Measurements from ENCODE around the gene ARID5B. TPM values are rescaled to one million over a fixed set of nuclear protein-coding genes. Genes with fewer than 3 reads are reported as not detected.
"Not testable (repeated sequence)": the region's sequence is repeated elsewhere in the genome, so short reads cannot be mapped to it uniquely, and the experiment has no call there.

Gene ARID5B
- total and polyA plus RNA-seq, 2 donors (not counting 1 experiment from before 2014, with no cell fraction given), result 118 to 145 TPM

DNA sequence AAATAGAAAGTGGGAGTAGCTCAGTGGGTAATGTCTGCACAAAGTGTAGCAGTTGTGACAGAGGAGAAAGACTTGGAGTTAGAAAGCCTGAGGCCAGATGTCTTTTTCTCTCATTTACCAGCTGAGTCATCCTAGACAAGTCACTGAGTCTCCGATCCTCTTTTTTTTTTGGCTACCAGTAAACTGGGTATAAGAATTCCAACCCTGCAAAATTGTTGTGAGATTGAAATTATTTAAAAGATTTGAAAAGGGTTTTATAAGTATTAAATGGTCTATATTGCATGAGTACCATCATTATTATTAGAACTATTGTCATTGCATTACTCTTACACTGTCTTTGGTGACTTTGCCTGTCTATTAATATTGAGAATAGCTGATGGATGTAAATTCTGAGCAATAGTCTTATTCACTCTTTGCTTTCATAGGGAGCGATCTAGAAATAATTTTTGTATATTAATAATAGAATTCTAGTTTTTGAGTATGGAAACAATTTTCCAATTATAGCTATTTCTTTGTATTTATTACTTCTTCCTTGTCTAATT is 74.0 kb downstream of the ARID5B start:
- H3K4me2 ChIP-seq (ENCODE audit: extremely low read depth, insufficient read depth, low read length), result peak overlapping the region; percentile 79
- peaks cover 40% of the 10 kb centered on the region for H3K79me2 ChIP-seq (ENCODE audit: control insufficient read depth, insufficient read depth, low read length)
- TF ChIP-seq, protein P1, sequence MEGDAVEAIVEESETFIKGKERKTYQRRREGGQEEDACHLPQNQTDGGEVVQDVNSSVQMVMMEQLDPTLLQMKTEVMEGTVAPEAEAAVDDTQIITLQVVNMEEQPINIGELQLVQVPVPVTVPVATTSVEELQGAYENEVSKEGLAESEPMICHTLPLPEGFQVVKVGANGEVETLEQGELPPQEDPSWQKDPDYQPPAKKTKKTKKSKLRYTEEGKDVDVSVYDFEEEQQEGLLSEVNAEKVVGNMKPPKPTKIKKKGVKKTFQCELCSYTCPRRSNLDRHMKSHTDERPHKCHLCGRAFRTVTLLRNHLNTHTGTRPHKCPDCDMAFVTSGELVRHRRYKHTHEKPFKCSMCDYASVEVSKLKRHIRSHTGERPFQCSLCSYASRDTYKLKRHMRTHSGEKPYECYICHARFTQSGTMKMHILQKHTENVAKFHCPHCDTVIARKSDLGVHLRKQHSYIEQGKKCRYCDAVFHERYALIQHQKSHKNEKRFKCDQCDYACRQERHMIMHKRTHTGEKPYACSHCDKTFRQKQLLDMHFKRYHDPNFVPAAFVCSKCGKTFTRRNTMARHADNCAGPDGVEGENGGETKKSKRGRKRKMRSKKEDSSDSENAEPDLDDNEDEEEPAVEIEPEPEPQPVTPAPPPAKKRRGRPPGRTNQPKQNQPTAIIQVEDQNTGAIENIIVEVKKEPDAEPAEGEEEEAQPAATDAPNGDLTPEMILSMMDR (conservative IDR thresholded peaks at IDR 0.05 in 1 of 2, IDR thresholded peaks at IDR 0.05 in 1 of 2; ENCODE audit: low read depth in 1 of 2, low read length in 2 of 2), result no peak
- peaks cover 3% of the 10 kb centered on the region for H3K36me3 ChIP-seq (ENCODE audit: control insufficient read depth, insufficient read depth, low read length)
- H3K27ac ChIP-seq (ENCODE audit: insufficient read depth, low read length), result peak overlapping the region; percentile 64
- no peaks in the 10 kb centered on the region for H3K9me3 ChIP-seq (ENCODE audit: control insufficient read depth, insufficient read depth, low read depth, low read length)
- no peaks in the 10 kb centered on the region for H3K27me3 ChIP-seq (ENCODE audit: control insufficient read depth, insufficient read depth, low read length)
- H3K4me3 ChIP-seq (replicated peaks in 1 of 4; ENCODE audit: control extremely low read depth in 1 of 4, insufficient read depth in 1 of 4, low read depth in 3 of 4, low read length in 4 of 4), result no peak overlapping the region
- H3K4me1 ChIP-seq (ENCODE audit: control insufficient read depth, extremely low read depth, insufficient read depth, low read length), result peaks cover 14% of the 10 kb centered on the region
- no peaks in the 10 kb centered on the region for H4K20me1 ChIP-seq (ENCODE audit: control insufficient read depth, extremely low read depth, insufficient read depth, low read length)
- no peak overlapping the region for H3K9ac ChIP-seq (ENCODE audit: insufficient read depth, low read length)
- H2AFZ ChIP-seq (ENCODE audit: low read length), result no peak overlapping the region
- DNase-seq (ENCODE audit: low read depth in 2 of 2), result peak; percentile 83 to 85

DNA sequence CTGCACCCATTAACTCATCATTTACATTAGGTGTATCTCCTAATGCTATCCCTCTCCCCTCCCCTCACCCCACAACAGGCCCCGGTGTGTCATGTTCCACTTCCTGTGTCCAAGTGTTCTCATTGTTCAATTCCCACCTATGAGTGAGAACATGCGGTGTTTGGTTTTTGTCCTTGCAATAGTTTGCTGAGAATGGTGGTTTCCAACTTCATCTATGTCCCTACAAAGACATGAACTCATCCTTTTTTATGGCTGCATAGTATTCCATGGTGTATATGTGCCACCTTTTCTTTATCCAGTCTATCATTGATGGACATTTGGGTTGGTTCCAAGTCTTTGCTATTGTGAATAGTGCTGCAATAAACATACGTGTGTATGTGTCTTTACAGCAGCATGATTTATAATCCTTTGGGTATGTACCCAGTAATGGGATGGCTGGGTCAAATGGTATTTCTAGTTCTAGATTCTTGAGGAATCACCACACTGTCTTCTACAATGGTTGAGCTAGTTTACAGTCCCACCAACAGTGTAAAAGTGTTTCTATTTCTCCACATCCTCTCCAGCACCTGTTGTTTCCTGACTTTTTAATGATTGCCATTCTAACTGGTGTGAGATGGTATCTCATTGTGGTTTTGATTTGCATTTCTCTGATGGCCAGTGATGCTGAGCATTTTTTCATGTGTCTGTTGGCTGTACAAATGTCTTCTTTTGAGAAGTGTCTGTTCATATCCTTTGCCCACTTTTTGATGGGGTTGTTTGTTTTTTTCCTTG is 75.6 kb downstream of the ARID5B start:
- peaks cover 47% of the 10 kb centered on the region for H3K79me2 ChIP-seq (ENCODE audit: control insufficient read depth, insufficient read depth, low read length)
- H3K27me3 ChIP-seq (ENCODE audit: control insufficient read depth, insufficient read depth, low read length); H3K36me3 ChIP-seq (ENCODE audit: control insufficient read depth, insufficient read depth, low read length); DNase-seq (ENCODE audit: low read depth in 2 of 2); H2AFZ ChIP-seq (ENCODE audit: low read length); H3K9me3 ChIP-seq (ENCODE audit: control insufficient read depth, insufficient read depth, low read depth, low read length); H3K4me3 ChIP-seq (replicated peaks in 1 of 4; ENCODE audit: control extremely low read depth in 1 of 4, insufficient read depth in 1 of 4, low read depth in 3 of 4, low read length in 4 of 4); H3K27ac ChIP-seq (ENCODE audit: insufficient read depth, low read length); H4K20me1 ChIP-seq (ENCODE audit: control insufficient read depth, extremely low read depth, insufficient read depth, low read length); H3K9ac ChIP-seq (ENCODE audit: insufficient read depth, low read length); H3K4me2 ChIP-seq (ENCODE audit: extremely low read depth, insufficient read depth, low read length): not testable (repeated sequence)
- H3K4me1 ChIP-seq (ENCODE audit: control insufficient read depth, extremely low read depth, insufficient read depth, low read length), result peaks cover 22% of the 10 kb centered on the region

DNA sequence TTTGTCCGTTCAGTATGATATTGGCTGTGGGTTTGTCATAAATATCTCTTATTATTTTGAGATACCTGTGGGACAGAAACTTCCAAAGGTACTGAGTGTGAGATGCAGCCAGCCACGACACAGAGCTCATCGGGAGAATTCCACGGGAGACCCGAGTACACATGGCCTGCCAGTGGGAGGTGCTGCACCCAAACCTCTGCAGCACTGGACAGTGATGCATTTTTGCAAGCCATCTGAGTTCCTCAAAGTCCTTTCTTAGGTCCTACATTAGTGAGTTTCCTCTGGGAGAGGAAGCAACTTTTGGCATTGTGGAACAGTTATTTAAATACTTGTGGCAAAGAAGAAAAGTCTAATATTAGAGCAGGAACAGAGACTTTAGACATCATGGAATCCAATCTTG is 77.5 kb downstream of the ARID5B start:
- no peak for DNase-seq (ENCODE audit: low read depth in 2 of 2)
- no peak overlapping the region for H3K9ac ChIP-seq (ENCODE audit: insufficient read depth, low read length)
- H3K79me2 ChIP-seq (ENCODE audit: control insufficient read depth, insufficient read depth, low read length), result peaks cover 40% of the 10 kb centered on the region
- H3K27me3 ChIP-seq (ENCODE audit: control insufficient read depth, insufficient read depth, low read length), result no peaks in the 10 kb centered on the region
- H3K36me3 ChIP-seq (ENCODE audit: control insufficient read depth, insufficient read depth, low read length), result peaks cover 5% of the 10 kb centered on the region
- peaks cover 15% of the 10 kb centered on the region for H3K4me1 ChIP-seq (ENCODE audit: control insufficient read depth, extremely low read depth, insufficient read depth, low read length)
- no peak overlapping the region for H2AFZ ChIP-seq (ENCODE audit: low read length)
- no peak overlapping the region for H3K27ac ChIP-seq (ENCODE audit: insufficient read depth, low read length)
- no peaks in the 10 kb centered on the region for H4K20me1 ChIP-seq (ENCODE audit: control insufficient read depth, extremely low read depth, insufficient read depth, low read length)
- no peak overlapping the region for H3K4me3 ChIP-seq (replicated peaks in 1 of 4; ENCODE audit: control extremely low read depth in 1 of 4, insufficient read depth in 1 of 4, low read depth in 3 of 4, low read length in 4 of 4)
- no peak for TF ChIP-seq EZH2 (IDR thresholded peaks at IDR 0.05; ENCODE audit: low read length, missing control alignments)
- TF ChIP-seq, protein P1 (conservative IDR thresholded peaks at IDR 0.05 in 1 of 2, IDR thresholded peaks at IDR 0.05 in 1 of 2; ENCODE audit: low read depth in 1 of 2, low read length in 2 of 2), result no peak
- no peaks in the 10 kb centered on the region for H3K9me3 ChIP-seq (ENCODE audit: control insufficient read depth, insufficient read depth, low read depth, low read length)
- H3K4me2 ChIP-seq (ENCODE audit: extremely low read depth, insufficient read depth, low read length), result no peak overlapping the region

Measured in fibroblast of lung (primary cell).